GM10266 (cell line): ENCODE results near the gene R3HDML.

ENCODE experiments used
- DNase-seq: peaks from one replicate; pipeline ENCODE4 v3.0.0; 2012; ENCODE audit errors: extremely low spot score
- TF ChIP-seq, protein P1 (sequence below): IDR thresholded peaks from 2 replicates; pipeline ENCODE4 v1.5.1; 2012; ENCODE audit warnings: mild to moderate bottlenecking, low read depth; ENCODE audit not compliant: control insufficient read depth, insufficient read depth; ENCODE audit errors: missing control alignments

The R3HDML gene

DNA sequence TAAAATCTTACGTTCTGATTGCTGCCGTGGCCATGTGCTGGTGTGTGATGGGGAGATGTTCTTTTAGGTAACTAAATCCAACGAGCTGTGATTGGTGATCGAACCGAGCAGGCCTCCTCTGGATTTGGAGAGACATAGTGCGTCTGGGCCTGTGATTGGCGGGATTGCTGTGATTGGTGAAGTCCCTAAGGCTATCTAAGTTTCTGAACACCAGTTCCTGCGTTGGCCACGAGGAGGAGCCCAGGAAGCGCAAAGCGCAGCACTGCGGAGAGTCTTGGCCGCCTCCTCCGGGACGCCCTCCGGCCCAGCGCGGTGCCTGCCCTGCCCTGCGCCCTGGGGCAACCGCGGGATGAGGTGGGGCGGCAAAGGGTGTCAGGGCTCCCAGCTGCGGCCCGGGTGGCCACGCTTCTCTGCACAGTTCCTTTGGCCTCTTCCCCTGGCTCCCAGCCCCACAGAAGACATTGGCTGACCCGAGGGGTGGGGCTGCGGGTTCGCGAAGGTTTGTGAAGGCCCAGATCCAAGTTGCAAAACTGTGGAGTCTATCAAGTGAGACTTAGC, 51.7 kb downstream of the R3HDML start:
- peak; percentile 81 for DNase-seq

DNA sequence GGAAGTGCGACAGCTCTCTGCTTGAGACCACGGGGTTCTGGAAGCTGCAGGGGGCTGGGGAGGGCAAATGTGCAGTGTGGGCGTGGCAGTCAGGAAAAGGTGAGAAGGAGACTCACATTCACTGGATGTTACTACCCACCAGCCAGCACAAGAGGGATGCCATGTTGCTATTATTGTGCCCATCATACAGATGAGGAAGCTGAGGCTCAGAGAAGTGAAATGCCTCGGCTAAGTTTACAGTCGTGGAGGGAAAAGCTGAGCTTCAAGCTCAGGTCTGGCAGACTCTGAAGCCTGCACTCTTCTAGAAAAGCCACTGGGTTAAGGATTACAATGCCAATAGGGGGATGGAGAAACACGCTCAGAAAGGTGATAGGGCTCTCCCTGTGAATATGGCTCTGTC, 53.0 kb downstream of the R3HDML start:
- TF ChIP-seq, protein P1, sequence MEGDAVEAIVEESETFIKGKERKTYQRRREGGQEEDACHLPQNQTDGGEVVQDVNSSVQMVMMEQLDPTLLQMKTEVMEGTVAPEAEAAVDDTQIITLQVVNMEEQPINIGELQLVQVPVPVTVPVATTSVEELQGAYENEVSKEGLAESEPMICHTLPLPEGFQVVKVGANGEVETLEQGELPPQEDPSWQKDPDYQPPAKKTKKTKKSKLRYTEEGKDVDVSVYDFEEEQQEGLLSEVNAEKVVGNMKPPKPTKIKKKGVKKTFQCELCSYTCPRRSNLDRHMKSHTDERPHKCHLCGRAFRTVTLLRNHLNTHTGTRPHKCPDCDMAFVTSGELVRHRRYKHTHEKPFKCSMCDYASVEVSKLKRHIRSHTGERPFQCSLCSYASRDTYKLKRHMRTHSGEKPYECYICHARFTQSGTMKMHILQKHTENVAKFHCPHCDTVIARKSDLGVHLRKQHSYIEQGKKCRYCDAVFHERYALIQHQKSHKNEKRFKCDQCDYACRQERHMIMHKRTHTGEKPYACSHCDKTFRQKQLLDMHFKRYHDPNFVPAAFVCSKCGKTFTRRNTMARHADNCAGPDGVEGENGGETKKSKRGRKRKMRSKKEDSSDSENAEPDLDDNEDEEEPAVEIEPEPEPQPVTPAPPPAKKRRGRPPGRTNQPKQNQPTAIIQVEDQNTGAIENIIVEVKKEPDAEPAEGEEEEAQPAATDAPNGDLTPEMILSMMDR, result no peak
- no peak for DNase-seq

More for the DNA sequence above, 51.7 kb downstream of the R3HDML start:
- TF ChIP-seq, protein P1, result peak; percentile 82

DNA sequence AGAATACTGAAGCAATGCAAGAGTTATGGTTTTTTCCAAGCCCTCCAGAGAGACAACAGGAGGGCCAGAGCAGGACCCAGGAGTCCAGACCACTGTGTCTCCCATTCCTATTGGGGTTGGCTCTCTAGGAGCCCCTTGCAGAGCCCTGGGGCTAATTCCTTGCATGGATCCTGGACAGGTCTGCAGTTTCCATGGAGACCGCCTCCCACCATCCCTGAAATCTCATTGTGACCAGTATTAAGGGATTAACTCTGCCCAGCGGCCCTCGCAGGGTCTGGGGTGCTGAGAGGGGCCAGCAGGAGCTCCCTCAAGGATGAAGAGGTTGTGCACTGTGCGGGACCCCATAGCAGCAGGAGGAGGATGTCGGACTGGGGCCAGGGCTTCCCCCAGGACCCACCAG, 53.4 kb downstream of the R3HDML start:
- TF ChIP-seq, protein P1, result no peak
- no peak for DNase-seq

DNA sequence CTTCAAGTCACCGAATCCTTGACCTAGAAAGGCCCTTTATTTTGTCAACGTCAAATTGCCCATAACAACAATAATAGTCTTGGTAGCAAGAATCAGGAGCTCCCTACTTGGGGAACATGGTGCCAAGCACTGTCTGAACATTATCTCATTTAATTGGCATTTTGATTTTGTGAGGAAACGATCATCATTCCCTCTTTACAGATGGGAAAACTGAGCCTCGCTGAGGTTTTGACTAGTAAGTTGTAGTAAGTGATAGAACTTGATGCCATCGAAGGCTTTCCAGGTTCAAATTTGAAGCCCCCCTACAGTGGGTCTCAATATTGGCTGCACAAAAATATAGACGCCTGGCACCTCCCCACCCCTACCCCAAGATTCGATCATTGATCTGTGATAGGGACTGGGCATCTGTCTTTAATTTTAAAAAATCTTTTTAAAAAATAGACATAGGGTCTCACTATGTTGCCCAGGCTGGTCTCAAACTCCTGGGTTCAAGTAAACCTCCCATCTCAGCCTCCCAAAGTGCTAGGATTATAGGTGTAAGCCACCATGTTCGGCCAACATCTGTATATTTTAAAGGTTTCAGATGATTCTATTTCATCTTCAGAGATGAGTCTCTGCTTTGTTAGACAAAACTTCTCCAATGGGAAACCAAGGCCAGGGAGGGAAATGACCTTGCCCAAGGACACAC, 55.4 kb downstream of the R3HDML start:
- DNase-seq, result no peak
- TF ChIP-seq, protein P1, result no peak

DNA sequence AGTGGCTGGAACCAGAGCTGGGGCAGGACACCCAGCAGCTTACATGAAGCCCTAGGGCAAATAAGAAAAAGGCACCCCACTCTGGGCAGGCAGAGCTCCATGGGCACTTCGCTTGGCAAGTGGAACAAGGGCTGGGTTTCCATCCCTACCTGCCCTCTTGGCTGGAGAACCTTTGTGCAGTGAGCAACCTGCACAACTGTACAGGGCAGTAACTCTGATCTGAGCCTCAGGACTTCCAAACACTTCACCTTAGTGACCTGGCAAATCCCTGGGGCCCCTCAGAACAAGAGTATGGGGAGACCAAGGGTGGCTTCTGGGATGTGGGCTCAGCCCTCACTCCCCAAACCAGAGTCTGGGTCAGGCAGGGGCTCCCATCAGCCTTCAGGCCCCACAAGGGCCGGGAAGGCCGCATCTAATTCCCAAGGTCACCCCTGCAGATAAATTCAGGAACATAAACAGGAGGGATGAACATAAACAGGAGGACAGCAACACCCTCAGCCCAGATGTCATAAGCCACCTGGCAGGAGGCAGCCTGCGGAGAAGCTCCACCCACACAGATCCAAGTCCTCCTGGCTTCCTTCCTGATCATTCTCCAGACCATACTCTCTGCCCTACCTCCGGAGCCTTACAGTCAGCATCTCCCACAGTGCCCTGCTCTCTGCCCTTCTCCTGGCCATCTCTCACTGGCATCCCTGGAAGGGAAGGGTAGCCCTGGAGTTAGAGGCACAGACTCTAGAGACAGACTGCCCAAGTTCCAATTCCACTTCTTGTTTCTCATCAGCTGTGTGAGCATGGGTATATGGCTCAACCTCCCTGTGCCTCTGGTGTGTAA, 56.1 kb downstream of the R3HDML start:
- TF ChIP-seq, protein P1, result no peak

DNA sequence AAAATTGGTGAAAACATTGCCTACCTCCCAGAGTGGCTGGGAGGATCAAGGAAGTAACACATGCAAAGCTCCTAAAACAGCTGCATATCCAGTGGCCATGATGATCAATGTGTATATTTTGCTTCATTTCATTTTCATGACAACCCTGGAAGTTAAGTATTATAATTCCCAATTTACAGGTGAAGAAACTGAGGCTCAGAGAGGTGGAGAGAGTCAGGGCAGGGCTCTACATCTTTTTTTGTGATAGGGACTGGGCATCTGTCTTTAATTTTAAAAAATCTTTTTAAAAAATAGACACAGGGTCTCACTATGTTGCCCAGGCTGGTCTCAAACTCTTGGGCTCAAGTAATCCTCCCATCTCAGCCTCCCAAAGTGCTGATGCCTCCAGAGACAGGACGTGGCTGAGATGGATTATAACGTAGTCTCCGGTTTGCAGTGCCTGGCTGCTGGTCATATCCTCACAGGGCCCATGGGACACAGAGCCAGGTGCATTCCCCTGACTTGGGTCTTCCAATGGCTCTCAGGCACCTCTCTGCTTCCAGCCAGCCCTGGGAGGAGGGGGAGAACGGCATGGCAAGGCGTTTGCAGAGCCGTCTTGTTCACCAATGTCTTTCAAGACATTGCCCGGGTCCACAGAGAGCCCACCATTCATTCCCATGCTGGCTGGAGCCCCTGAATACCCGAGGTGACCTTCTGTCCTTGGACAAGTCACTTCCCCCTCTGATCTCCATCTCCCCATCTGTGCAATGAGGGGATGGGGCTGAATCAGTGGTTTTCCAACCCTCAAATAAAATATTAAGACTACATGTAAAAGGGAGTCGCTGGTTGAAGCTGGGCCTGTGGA, 57.0 kb downstream of the R3HDML start:
- no peak for DNase-seq
- TF ChIP-seq, protein P1, result no peak

More for the DNA sequence above, 56.1 kb downstream of the R3HDML start:
- no peak for DNase-seq

DNA sequence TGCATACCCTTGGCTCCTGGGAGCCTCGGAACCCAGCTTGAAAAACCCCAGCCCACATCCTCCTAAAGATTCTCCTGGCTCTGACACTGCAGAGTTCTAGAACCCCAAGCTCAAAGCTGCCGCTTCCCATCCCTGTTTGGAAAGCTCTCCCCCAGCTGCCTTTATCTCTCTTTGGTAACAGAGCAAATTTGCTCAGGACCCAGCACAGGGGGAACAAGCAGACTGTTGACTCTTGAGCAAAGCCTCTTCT, 57.5 kb downstream of the R3HDML start:
- no peak for DNase-seq
- TF ChIP-seq, protein P1, result no peak
